GM19372 (cell line): Measurements from ENCODE around the gene MPZL2.

Source experiments
- ATAC-seq: cut with Tn5 transposase; IDR thresholded peaks from one replicate; pipeline ENCODE4 v1.9.1; 2021; ENCODE audit warnings: mild to moderate bottlenecking, low read depth, moderate library complexity; ENCODE audit not compliant: unreplicated experiment

Gene MPZL2

GRCh38 chr11:118243993-118244762, 19.9 kb downstream of the MPZL2 start:
- ATAC-seq = no peak

GRCh38 chr11:118243161-118243560, 20.9 kb downstream of the MPZL2 start:
- no peak for ATAC-seq

DNA sequence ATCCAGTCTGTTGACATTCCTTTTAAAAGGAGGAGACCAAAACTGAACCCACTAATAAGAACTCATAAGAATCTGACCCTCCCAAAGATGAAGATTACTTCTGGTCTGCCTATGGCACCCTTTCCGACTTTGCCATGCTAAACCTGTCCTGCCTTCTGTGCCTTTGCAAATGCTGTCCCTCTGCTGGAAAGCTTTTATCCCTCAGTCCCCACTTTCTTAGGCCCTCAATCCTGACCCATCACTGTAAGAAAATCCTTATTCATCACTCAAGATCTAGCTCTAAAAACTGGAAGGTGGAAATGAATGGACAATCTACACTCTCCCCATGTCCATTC, 22.4 kb downstream of the MPZL2 start:
- no peak for ATAC-seq

DNA sequence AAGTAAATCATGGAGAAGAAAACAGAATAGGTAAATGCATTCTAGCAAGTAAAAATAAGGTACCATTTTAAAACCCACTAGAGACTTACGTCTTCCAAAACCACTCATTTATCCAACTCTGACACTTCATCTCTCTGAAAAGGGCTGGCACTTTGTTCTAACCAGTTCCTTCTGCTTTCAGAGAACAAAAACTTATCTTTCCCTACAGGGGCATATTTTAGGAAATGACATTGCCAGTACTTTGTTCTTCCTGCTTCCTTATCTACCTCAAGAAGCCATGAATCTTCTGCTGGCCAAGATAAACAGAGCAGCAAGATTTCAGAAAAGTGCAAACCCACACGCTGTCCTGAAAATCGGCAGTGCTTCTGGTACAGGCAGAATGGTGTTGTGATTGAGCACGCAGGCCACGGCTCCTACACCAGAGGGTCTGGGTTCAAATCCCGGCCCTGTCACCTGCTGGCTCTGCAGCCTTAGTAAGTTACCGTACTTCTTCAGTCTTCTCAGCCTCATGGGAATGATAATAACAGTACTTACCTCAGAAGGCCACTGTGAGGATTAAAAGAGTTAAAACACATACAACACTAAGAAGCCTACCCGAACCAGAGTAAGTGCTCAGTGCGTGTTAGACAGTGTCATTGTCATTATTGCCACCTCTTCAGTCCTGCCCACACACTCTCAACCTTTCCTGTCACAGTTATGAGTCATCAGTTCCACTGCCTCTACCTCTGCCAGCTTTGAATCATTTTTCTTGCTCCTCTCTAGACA, 22.9 kb downstream of the MPZL2 start:
- ATAC-seq = peak; percentile 80

GRCh38 chr11:118239509-118240205, 24.4 kb downstream of the MPZL2 start:
- ATAC-seq = no peak

DNA sequence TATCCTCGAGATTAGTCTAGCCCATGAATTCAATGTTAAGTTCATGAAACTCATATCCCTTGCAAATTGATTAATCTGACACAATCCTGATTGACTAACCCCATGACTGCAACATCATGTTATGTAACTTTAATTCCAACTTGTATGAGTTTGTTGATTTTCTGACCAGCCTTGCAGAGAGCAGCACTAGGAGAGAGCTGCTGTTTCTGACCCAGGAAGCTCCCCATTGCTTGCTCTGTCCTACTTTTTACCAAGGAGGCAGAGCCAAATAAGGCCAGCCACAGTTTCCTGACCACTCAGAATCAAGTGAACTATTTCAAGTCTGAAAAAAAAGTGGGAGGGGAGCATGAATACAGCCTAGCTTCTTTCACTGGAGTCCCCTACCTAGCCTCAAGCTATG, 25.2 kb downstream of the MPZL2 start:
- no peak for ATAC-seq

- ATAC-seq = no peak
These were observed 25.7 kb downstream of the MPZL2 start for GRCh38 chr11:118238421-118238820.

GRCh38 chr11:118236170-118236569, 27.9 kb downstream of the MPZL2 start:
- ATAC-seq = no peak

- no peak for ATAC-seq
These were observed 29.3 kb downstream of the MPZL2 start for GRCh38 chr11:118234833-118235232.

- ATAC-seq = no peak
These were observed 30.2 kb downstream of the MPZL2 start for GRCh38 chr11:118233850-118234249.

DNA sequence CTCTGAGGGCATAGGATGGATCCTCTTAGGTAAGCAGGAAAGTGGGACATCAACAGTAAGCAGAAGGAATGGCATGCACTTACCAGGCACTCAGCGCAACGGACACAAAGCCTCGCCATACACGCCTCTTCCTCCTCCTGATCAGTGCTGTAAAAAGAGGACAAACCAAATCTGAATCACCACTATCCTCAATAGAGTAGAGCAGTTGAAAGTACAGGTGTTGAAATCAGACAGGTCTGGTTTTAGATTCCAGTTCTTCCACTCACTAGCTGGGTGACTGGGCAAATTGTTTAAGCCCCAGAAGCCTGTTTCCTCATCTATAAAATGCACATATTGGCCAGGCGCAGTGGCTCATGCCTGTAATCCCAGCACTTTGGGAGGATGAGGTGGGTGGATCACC, 30.7 kb downstream of the MPZL2 start:
- ATAC-seq = no peak

- ATAC-seq = no peak
These were observed 31.4 kb downstream of the MPZL2 start for GRCh38 chr11:118232659-118233058.

GRCh38 chr11:118231461-118231860, 32.6 kb downstream of the MPZL2 start:
- ATAC-seq = no peak

GRCh38 chr11:118230088-118230487, 34.0 kb downstream of the MPZL2 start:
- ATAC-seq = no peak

DNA sequence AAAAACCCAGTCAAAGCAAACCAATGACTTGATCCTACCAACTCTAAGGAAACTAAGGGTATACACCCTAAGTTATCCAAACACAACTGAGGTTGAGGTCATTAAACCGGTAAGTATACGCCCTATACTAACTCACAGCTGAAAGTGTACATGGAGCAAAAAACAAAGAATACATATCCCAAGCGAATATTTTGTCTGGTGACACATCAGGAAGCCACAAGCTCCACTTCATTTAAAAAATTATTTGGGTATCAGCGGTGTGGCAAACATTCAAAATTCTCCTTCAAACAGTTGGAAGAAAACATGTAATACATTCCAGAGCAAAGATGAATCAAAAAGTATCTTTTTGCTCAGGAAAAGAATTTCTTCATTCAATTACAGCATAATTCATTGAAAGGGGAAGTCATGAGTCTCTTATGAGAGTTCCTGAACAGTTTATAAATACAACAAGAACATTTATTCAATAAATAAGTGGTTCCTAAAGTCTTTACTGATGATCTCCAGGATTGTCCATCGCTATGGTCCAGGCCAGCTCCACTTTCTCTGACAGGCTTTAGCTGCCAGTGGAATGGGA, 34.7 kb downstream of the MPZL2 start:
- ATAC-seq = no peak

GRCh38 chr11:118227865-118228785, 36.0 kb downstream of the MPZL2 start:
- no peak for ATAC-seq

GRCh38 chr11:118226781-118227180, 37.3 kb downstream of the MPZL2 start:
- ATAC-seq = no peak

- ATAC-seq = no peak
These were observed 37.8 kb downstream of the MPZL2 start for GRCh38 chr11:118226296-118226695.

DNA sequence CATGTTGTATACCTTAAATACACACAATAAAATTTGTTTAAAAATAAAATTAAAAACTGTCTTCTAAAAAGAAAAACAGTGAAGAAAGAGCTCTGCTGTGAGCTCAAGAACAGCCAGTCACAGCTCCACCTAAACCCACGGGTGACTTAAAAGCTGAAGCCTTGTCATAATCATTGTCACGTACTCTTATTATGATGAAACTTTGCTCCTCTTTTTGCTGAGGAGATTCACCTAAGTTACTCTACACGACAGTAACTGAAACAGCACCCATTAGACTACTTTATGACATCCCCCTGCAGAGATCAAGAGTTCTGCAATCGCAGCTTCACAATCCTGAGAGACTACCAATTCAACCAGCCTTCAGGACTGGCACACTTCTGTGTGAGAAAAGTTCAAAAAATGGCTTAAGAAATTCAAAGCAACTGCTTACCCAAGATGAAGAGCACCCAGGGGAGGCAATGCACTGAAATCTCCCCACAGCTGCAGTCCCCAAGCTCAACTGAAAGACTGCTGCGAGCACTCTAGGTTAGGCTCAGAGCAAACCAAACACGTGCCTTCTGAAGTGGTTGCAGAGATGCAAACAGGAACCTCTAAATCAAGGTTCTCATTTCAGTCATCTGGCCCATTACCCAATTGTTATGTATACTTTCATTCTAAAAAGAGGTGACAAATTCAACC, 39.4 kb downstream of the MPZL2 start, which contains the start of gene JAML:
Gene JAML, minus strand, starts transcription at position 501 of the 678 bp plus-strand sequence. CDS start 10,145 bp downstream, outside the sequence.
- ATAC-seq = peak; percentile 67
